Liver (tissue), 9 donors: Measurements from ENCODE around the gene TAGLN2. TPM values are rescaled to one million over a fixed set of nuclear protein-coding genes. Genes with fewer than 3 reads are reported as not detected.

Source experiments
- DNase-seq: peaks from one replicate; pipeline ENCODE4 v3.0.0-alpha.2; 2017; ENCODE audit warnings: low spot score
- H3K27ac ChIP-seq, 2 donors: one replicate each; pipeline ENCODE4 v1.7.0; 2013; ENCODE audit warnings: inconsistent platforms in 2 of 2, low read length in 2 of 2, control low read depth in 1 of 2, low read depth in 1 of 2, mild to moderate bottlenecking in 1 of 2
- H3K27me3 ChIP-seq, 4 donors: one replicate each; pipeline versions ENCODE4 v1.6.1 to v1.7.0; 2013; ENCODE audit warnings: low read length in 3 of 4, inconsistent platforms in 1 of 4, mild to moderate bottlenecking in 1 of 4, moderate library complexity in 1 of 4; ENCODE audit not compliant: control insufficient read depth in 4 of 4, insufficient read depth in 4 of 4
- H3K36me3 ChIP-seq, 4 donors: one replicate each; pipeline versions ENCODE4 v1.6.1 to v1.7.0; 2013; ENCODE audit warnings: low read length in 3 of 4, mild to moderate bottlenecking in 3 of 4, low read depth in 1 of 4, moderate library complexity in 1 of 4; ENCODE audit not compliant: control insufficient read depth in 4 of 4, insufficient read depth in 3 of 4
- H3K4me1 ChIP-seq, 4 donors: one replicate each; pipeline versions ENCODE4 v1.6.1 to v1.7.0; 2013; ENCODE audit warnings: low read length in 3 of 4, mild to moderate bottlenecking in 3 of 4, moderate library complexity in 1 of 4; ENCODE audit not compliant: control insufficient read depth in 4 of 4, insufficient read depth in 4 of 4
- H3K4me3 ChIP-seq, 3 donors: one replicate each; pipeline versions ENCODE4 v1.6.1 to v1.7.0; 2013; ENCODE audit warnings: low read length in 3 of 3, control low read depth in 1 of 3, low read depth in 1 of 3, mild to moderate bottlenecking in 1 of 3
- H3K9ac ChIP-seq, 2 donors: one replicate each; pipeline ENCODE4 v1.7.0; 2013; ENCODE audit warnings: low read length in 2 of 2, mild to moderate bottlenecking in 2 of 2, moderate library complexity in 2 of 2, control low read depth in 1 of 2, low read depth in 1 of 2
- H3K9me3 ChIP-seq, 4 donors: one replicate each; pipeline versions ENCODE4 v1.6.1 to v1.7.0; 2013; ENCODE audit warnings: low read length in 3 of 4; ENCODE audit not compliant: control insufficient read depth in 4 of 4
- CTCF ChIP-seq: fragments of 150-350 bp; IDR thresholded peaks from 2 replicates; pipeline ENCODE4 v1.5.1; 2017; ENCODE audit warnings: improper control_type of control experiment, low read depth, low read length; ENCODE audit not compliant: missing input control
- FOXA1 ChIP-seq: IDR thresholded peaks from 2 replicates; pipeline ENCODE4 v1.6.1; 2016; ENCODE audit warnings: antibody characterized with exemption
- GABPA ChIP-seq, 2 donors: IDR thresholded peaks in 1 of 2; conservative IDR thresholded peaks in 1 of 2; 2 replicates each; pipeline ENCODE4 v1.6.1; 2016; ENCODE audit warnings: antibody characterized with exemption in 2 of 2, mild to moderate bottlenecking in 1 of 2, moderate library complexity in 1 of 2
- HNF4G ChIP-seq: IDR thresholded peaks from 2 replicates; pipeline ENCODE4 v1.6.1; 2016; ENCODE audit warnings: antibody characterized with exemption
- JUND ChIP-seq, 2 donors: IDR thresholded peaks; 2 replicates each; pipeline ENCODE4 v1.6.1; 2016; ENCODE audit warnings: antibody characterized with exemption in 2 of 2
- MAX ChIP-seq: IDR thresholded peaks from 2 replicates; pipeline ENCODE4 v1.6.1; 2016; ENCODE audit warnings: antibody characterized with exemption
- NR2F2 ChIP-seq: IDR thresholded peaks from 2 replicates; pipeline ENCODE4 v1.6.1; 2016; ENCODE audit warnings: antibody characterized with exemption
- RAD21 ChIP-seq, 2 donors: IDR thresholded peaks; 2 replicates each; pipeline ENCODE4 v1.6.1; 2016; ENCODE audit warnings: antibody characterized with exemption in 2 of 2, mild to moderate bottlenecking in 2 of 2
- REST ChIP-seq: IDR thresholded peaks from 2 replicates; pipeline ENCODE4 v1.6.1; 2016; ENCODE audit warnings: antibody characterized with exemption, mild to moderate bottlenecking
- RXRA ChIP-seq, 2 donors: IDR thresholded peaks; 2 replicates each; pipeline ENCODE4 v1.6.1; 2017 to 2018; ENCODE audit warnings: antibody characterized with exemption in 2 of 2, mild to moderate bottlenecking in 1 of 2
- SP1 ChIP-seq: IDR thresholded peaks from 2 replicates; pipeline ENCODE4 v1.6.1; 2018; ENCODE audit warnings: antibody characterized with exemption, mild to moderate bottlenecking
- TAF1 ChIP-seq: conservative IDR thresholded peaks from 2 replicates; pipeline ENCODE4 v1.6.1; 2016; ENCODE audit warnings: antibody characterized with exemption, mild to moderate bottlenecking
- ZBTB33 ChIP-seq: IDR thresholded peaks from 2 replicates; pipeline ENCODE4 v1.6.1; 2016; ENCODE audit warnings: antibody characterized with exemption
- WGBS: extraction: QIAGEN DNeasy Blood & Tissue Kit; methylation state at CpG from one replicate; pipeline ENCODE4 v1.1.7; 2013; 5-methylcytosine and 5-hydroxymethylcytosine counted together
- polyA plus RNA-seq, 2 donors: library from polyadenylated mRNA; stranded (reverse) in 1 of 2; unstranded in 1 of 2; fragments of 200-250 nt in 1 of 2; fragments of >200 nt in 1 of 2; fragmentation: Nextera tagmentation in 1 of 2; extraction: Ambion mirVana in 1 of 2; gene quantifications; one replicate each; pipeline versions ENCODE4 v1.2.1 to v1.2.3, GENCODE V29; 2013 to 2015
- total RNA-seq, 2 donors: library from RNA; depleted of rRNA; stranded (reverse); fragments of >200 nt; gene quantifications; one replicate each; pipeline ENCODE4 v1.2.3, GENCODE V29; 2014
- donor health status: healthy.
- donor health status: healthy.
- donor health status: healthy.
- donor health status: healthy.
- donor health status: healthy.

The TAGLN2 gene
- total and polyA plus RNA-seq, 4 donors = 46.4 to 113 (median 79.8) TPM

- no peak overlapping the region for H3K27ac ChIP-seq
- 67% methylated on average over 4 of the region's 4 CpGs for WGBS
These were observed 42.2 kb downstream of the TAGLN2 start for GRCh38 chr1:159883134-159883533.

GRCh38 chr1:159882527-159882862 is 42.8 kb downstream of the TAGLN2 start:
- WGBS = 85% methylated on average over 2 of the region's 2 CpGs
- no peak for DNase-seq
- Histone ChIP-seq H3K27me3 (no peaks in the 10 kb centered on the region), H3K4me3 (no peak overlapping the region), H3K27ac (no peak overlapping the region), H3K36me3 (no peaks in the 10 kb centered on the region), H3K9ac (no peak overlapping the region), H3K4me1 (no peaks in the 10 kb centered on the region), H3K9me3 (no peaks in the 10 kb centered on the region)
- TF ChIP-seq ZBTB33 (no peak), FOXA1 (no peak), MAX (no peak), REST (no peak)

More at GRCh38 chr1:159883134-159883533, 42.2 kb downstream of the TAGLN2 start:
- no peak overlapping the region for H3K4me3 ChIP-seq
- no peaks in the 10 kb centered on the region for H3K4me1 ChIP-seq
- no peak overlapping the region for H3K9ac ChIP-seq
- no peak for DNase-seq
- H3K27me3 ChIP-seq = no peaks in the 10 kb centered on the region
- TF ChIP-seq GABPA (IDR thresholded peaks at IDR 0.05 in 1 of 2, conservative IDR thresholded peaks at IDR 0.05 in 1 of 2) (no peak), RXRA (IDR thresholded peaks at IDR 0.05) (no peak), HNF4G (no peak)
- H3K9me3 ChIP-seq = no peaks in the 10 kb centered on the region
- H3K36me3 ChIP-seq = no peaks in the 10 kb centered on the region

- DNase-seq = peak; percentile 44
- Histone ChIP-seq H3K27ac (no peak overlapping the region), H3K36me3 (no peaks in the 10 kb centered on the region), H3K4me3 (no peak overlapping the region), H3K27me3 (no peaks in the 10 kb centered on the region), H3K9me3 (no peaks in the 10 kb centered on the region), H3K4me1 (no peaks in the 10 kb centered on the region), H3K9ac (no peak overlapping the region)
- WGBS = 72% methylated on average over 6 of the region's 6 CpGs
- TF ChIP-seq REST = no peak
- no peak for TF ChIP-seq NR2F2
- no peak for TF ChIP-seq SP1
- TF ChIP-seq JUND (IDR thresholded peaks at IDR 0.05) = no peak
- no peak for TF ChIP-seq RAD21 (IDR thresholded peaks at IDR 0.05)
- no peak for TF ChIP-seq CTCF
- no peak for TF ChIP-seq HNF4G
- TF ChIP-seq FOXA1 = no peak
- TF ChIP-seq TAF1 = no peak
These were observed 43.4 kb downstream of the TAGLN2 start for GRCh38 chr1:159881622-159882526.
